HL-60 (cell line): ENCODE results near the gene FGF10.

Experiments used
- TF ChIP-seq, protein P1 (sequence below): IDR thresholded peaks from one replicate; pipeline ENCODE4 v1.5.1; 2011; ENCODE audit warnings: low read length, control low read depth, inconsistent platforms; ENCODE audit not compliant: insufficient read depth
- TF ChIP-seq, protein P2 (sequence below): IDR thresholded peaks from 2 replicates; pipeline ENCODE4 v1.6.1; 2012; ENCODE audit warnings: low read depth; ENCODE audit not compliant: insufficient replicate concordance

DNA sequence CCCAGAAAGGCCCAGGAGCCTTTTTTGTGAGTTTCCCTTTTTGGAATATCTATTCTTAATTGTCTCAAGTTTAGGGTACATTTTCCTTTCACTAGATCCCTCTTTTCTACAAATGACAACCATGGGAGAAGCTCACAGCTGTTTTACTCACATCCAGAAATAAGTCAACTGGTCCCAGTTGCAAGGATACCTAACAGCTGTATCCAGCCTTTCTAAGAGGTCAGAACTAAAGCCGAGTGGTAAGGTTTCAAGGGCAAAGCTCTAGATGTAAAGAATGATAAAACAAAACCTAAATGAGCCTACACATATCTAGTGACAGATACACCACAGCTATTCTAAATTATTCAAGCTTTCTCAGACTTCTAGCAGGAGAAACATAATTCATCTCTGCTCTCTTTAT lies 4.4 kb downstream of the FGF10 start:
- TF ChIP-seq, protein P1, sequence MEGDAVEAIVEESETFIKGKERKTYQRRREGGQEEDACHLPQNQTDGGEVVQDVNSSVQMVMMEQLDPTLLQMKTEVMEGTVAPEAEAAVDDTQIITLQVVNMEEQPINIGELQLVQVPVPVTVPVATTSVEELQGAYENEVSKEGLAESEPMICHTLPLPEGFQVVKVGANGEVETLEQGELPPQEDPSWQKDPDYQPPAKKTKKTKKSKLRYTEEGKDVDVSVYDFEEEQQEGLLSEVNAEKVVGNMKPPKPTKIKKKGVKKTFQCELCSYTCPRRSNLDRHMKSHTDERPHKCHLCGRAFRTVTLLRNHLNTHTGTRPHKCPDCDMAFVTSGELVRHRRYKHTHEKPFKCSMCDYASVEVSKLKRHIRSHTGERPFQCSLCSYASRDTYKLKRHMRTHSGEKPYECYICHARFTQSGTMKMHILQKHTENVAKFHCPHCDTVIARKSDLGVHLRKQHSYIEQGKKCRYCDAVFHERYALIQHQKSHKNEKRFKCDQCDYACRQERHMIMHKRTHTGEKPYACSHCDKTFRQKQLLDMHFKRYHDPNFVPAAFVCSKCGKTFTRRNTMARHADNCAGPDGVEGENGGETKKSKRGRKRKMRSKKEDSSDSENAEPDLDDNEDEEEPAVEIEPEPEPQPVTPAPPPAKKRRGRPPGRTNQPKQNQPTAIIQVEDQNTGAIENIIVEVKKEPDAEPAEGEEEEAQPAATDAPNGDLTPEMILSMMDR = no peak
- TF ChIP-seq, protein P2, sequence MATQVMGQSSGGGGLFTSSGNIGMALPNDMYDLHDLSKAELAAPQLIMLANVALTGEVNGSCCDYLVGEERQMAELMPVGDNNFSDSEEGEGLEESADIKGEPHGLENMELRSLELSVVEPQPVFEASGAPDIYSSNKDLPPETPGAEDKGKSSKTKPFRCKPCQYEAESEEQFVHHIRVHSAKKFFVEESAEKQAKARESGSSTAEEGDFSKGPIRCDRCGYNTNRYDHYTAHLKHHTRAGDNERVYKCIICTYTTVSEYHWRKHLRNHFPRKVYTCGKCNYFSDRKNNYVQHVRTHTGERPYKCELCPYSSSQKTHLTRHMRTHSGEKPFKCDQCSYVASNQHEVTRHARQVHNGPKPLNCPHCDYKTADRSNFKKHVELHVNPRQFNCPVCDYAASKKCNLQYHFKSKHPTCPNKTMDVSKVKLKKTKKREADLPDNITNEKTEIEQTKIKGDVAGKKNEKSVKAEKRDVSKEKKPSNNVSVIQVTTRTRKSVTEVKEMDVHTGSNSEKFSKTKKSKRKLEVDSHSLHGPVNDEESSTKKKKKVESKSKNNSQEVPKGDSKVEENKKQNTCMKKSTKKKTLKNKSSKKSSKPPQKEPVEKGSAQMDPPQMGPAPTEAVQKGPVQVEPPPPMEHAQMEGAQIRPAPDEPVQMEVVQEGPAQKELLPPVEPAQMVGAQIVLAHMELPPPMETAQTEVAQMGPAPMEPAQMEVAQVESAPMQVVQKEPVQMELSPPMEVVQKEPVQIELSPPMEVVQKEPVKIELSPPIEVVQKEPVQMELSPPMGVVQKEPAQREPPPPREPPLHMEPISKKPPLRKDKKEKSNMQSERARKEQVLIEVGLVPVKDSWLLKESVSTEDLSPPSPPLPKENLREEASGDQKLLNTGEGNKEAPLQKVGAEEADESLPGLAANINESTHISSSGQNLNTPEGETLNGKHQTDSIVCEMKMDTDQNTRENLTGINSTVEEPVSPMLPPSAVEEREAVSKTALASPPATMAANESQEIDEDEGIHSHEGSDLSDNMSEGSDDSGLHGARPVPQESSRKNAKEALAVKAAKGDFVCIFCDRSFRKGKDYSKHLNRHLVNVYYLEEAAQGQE = no peak
